ENCODE results near the gene COL27A1. TPM values are rescaled to one million over a fixed set of nuclear protein-coding genes. Genes with fewer than 3 reads are reported as not detected.

The COL27A1 gene
- total RNA-seq, 4 donors from 2014 or later: 14.2 to 32.9 (median 20.7) TPM

GRCh38 chr9:114184071-114184470 lies 28.7 kb downstream of the COL27A1 start:
- WGBS: 85% methylated on average over 3 of the region's 3 CpGs
- Histone ChIP-seq H3K27me3 (no peaks in the 10 kb centered on the region), H3K4me1 (peaks cover 17% of the 10 kb centered on the region), H3K9me3 (no peaks in the 10 kb centered on the region), H3K36me3 (no peaks in the 10 kb centered on the region), H3K27ac (no peak overlapping the region), H3K4me3 (no peak overlapping the region)
- no peak for DNase-seq (ENCODE audit: low spot score in 2 of 2)
- TF ChIP-seq EP300 (IDR thresholded peaks at IDR 0.05) (no peak), POLR2AphosphoS5 (IDR thresholded peaks at IDR 0.05) (no peak), POLR2A (IDR thresholded peaks at IDR 0.05) (no peak), CTCF (IDR thresholded peaks at IDR 0.05) (no peak)

GRCh38 chr9:114184866-114185265 lies 29.5 kb downstream of the COL27A1 start:
- Histone ChIP-seq H3K4me3 (no peak overlapping the region), H3K9me3 (no peaks in the 10 kb centered on the region), H3K27ac (no peak overlapping the region), H3K27me3 (no peaks in the 10 kb centered on the region), H3K4me1 (peaks cover 15% of the 10 kb centered on the region), H3K36me3 (no peaks in the 10 kb centered on the region)
- TF ChIP-seq POLR2A (IDR thresholded peaks at IDR 0.05): no peak
- no peak for TF ChIP-seq POLR2AphosphoS5 (IDR thresholded peaks at IDR 0.05)
- no peak for TF ChIP-seq CTCF (IDR thresholded peaks at IDR 0.05)
- TF ChIP-seq EP300 (IDR thresholded peaks at IDR 0.05): no peak
- 100% methylated on average over 1 of the region's 2 CpGs for WGBS
- DNase-seq (ENCODE audit: low spot score in 2 of 2): no peak

- Histone ChIP-seq H3K4me3 (no peak overlapping the region), H3K27me3 (no peaks in the 10 kb centered on the region), H3K4me1 (peaks cover 11% of the 10 kb centered on the region), H3K36me3 (no peaks in the 10 kb centered on the region), H3K27ac (no peak overlapping the region), H3K9me3 (no peaks in the 10 kb centered on the region)
- DNase-seq (ENCODE audit: low spot score in 2 of 2): no peak
- WGBS: 74% methylated on average over 10 of the region's 11 CpGs
- TF ChIP-seq EP300 (IDR thresholded peaks at IDR 0.05): no peak
- TF ChIP-seq POLR2A (IDR thresholded peaks at IDR 0.05): no peak
- no peak for TF ChIP-seq POLR2AphosphoS5 (IDR thresholded peaks at IDR 0.05)
Observed at GRCh38 chr9:114185570-114186490, 30.5 kb downstream of the COL27A1 start.

GRCh38 chr9:114186605-114187289 lies 31.4 kb downstream of the COL27A1 start:
- Histone ChIP-seq H3K36me3 (no peaks in the 10 kb centered on the region), H3K4me1 (peaks cover 3% of the 10 kb centered on the region), H3K27ac (no peak overlapping the region), H3K27me3 (no peaks in the 10 kb centered on the region), H3K9me3 (no peaks in the 10 kb centered on the region), H3K4me3 (no peak overlapping the region)
- no peak for TF ChIP-seq POLR2AphosphoS5 (IDR thresholded peaks at IDR 0.05)
- no peak for TF ChIP-seq CTCF (IDR thresholded peaks at IDR 0.05)
- no peak for TF ChIP-seq EP300 (IDR thresholded peaks at IDR 0.05)
- no peak for TF ChIP-seq POLR2A (IDR thresholded peaks at IDR 0.05)
- DNase-seq (ENCODE audit: low spot score in 2 of 2): no peak
- WGBS: 79% methylated on average over 5 of the region's 5 CpGs

GRCh38 chr9:114187827-114188226 lies 32.5 kb downstream of the COL27A1 start:
- TF ChIP-seq CTCF (IDR thresholded peaks at IDR 0.05) (no peak), POLR2A (IDR thresholded peaks at IDR 0.05) (no peak), POLR2AphosphoS5 (IDR thresholded peaks at IDR 0.05) (no peak), EP300 (IDR thresholded peaks at IDR 0.05) (no peak)
- H3K4me3 ChIP-seq: no peak overlapping the region
- H3K27ac ChIP-seq: no peak overlapping the region
- H3K9me3 ChIP-seq: no peaks in the 10 kb centered on the region
- H3K27me3 ChIP-seq: no peaks in the 10 kb centered on the region
- 79% methylated on average over 3 of the region's 3 CpGs for WGBS
- peaks cover 3% of the 10 kb centered on the region for H3K4me1 ChIP-seq
- DNase-seq (ENCODE audit: low spot score in 2 of 2): no peak
- no peaks in the 10 kb centered on the region for H3K36me3 ChIP-seq
